H1 (cell line): ENCODE results near the gene SH3PXD2A. TPM values are rescaled to one million over a fixed set of nuclear protein-coding genes. Genes with fewer than 3 reads are reported as not detected.

Source experiments
- CBX5 ChIP-seq: fragments of 300-800, 300-1000 bp; sonication (generic); IDR thresholded peaks from 2 replicates; pipeline ENCODE4 v1.7.1; 2016; ENCODE audit warnings: antibody characterized with exemption, low read length, low read depth
- JUN ChIP-seq: IDR thresholded peaks from 2 replicates; pipeline ENCODE4 v1.6.1; 2011; ENCODE audit warnings: low read depth, mild to moderate bottlenecking, improper control_type of control experiment, low read length
- NANOG ChIP-seq: IDR thresholded peaks from 2 replicates; pipeline ENCODE4 v1.6.1; 2011; ENCODE audit warnings: low read length, low read depth, mild to moderate bottlenecking, inconsistent platforms; ENCODE audit not compliant: insufficient read depth, poor library complexity, severe bottlenecking
- NRF1 ChIP-seq: IDR thresholded peaks from 2 replicates; pipeline ENCODE4 v1.6.1; 2011; ENCODE audit warnings: mild to moderate bottlenecking, low read depth, low read length, improper control_type of control experiment
- SP4 ChIP-seq: IDR thresholded peaks from 2 replicates; pipeline ENCODE4 v1.6.1; 2012; ENCODE audit warnings: low read length, inconsistent platforms
- TCF12 ChIP-seq: IDR thresholded peaks from 2 replicates; pipeline ENCODE4 v1.6.1; 2011; ENCODE audit warnings: low read depth, mild to moderate bottlenecking, low read length
- ZNF274 ChIP-seq: IDR thresholded peaks from 2 replicates; pipeline ENCODE4 v1.7.0; 2012; ENCODE audit warnings: low read length, borderline replicate concordance; ENCODE audit errors: extremely low read depth
- polyA plus RNA-seq, 7 experiments: library from polyadenylated mRNA; depleted of rRNA in 3 of 7; stranded (reverse) in 5 of 7; unstranded in 2 of 7; fragments of >200 nt in 5 of 7; fragments of 200-250 nt in 2 of 7; gene quantifications; 1 replicate in 5 of 7; 2 replicates in 1 of 7; 4 replicates in 1 of 7; pipeline versions ENCODE4 v1.2.1 to v1.2.3, GENCODE V29; 2011 to 2013; ENCODE audit warnings: missing spikeins in 2 of 7, mixed read lengths in 2 of 7
- total RNA-seq: library from RNA; stranded (reverse); fragmentation: NEBNext Ultra II Directional; extraction: Animal tissue kit (Norgen Biotek cat#: 25700); gene quantifications from 2 replicates; pipeline ENCODE4 v1.2.1, GENCODE V29; 2021
- TF ChIP-seq, protein P1 (sequence below): fragments of 300-600 bp; sonication (generic); IDR thresholded peaks from 2 replicates; pipeline ENCODE4 v1.7.1; 2012; ENCODE audit warnings: low read length, moderate library complexity, mild to moderate bottlenecking, inconsistent platforms; ENCODE audit not compliant: insufficient replicate concordance
- TF ChIP-seq, protein P2 (sequence below): IDR thresholded peaks from 2 replicates; pipeline ENCODE4 v1.6.1; 2011; ENCODE audit warnings: low read depth, mild to moderate bottlenecking, low read length; ENCODE audit not compliant: insufficient read depth

Gene SH3PXD2A
- total and polyA plus RNA-seq, 2 of the 8 experiments (the other 6 are each of a cell fraction or from before 2014, with no cell fraction given): 5.4 to 16.3 TPM

DNA sequence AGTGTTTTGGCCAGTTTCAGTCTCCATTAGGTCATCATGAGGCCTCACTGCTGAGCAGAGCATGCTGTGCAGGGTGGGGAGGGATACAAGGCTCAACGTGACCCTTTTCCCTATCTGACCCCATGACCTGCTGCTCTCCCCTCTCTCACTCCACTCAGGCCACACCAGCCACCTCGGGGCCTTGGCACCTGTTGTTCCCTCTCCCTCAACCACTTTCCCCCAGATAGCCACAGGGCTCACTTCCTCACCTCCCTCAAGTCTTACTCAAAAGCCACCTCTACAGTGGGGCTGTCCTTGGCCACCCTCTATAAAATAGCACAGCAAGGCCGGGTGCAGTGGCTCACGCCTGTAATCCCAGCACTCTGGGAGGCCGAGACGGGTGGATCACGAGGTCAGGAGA is 13.9 kb downstream of the SH3PXD2A start (continued):
- TF ChIP-seq, protein P1, sequence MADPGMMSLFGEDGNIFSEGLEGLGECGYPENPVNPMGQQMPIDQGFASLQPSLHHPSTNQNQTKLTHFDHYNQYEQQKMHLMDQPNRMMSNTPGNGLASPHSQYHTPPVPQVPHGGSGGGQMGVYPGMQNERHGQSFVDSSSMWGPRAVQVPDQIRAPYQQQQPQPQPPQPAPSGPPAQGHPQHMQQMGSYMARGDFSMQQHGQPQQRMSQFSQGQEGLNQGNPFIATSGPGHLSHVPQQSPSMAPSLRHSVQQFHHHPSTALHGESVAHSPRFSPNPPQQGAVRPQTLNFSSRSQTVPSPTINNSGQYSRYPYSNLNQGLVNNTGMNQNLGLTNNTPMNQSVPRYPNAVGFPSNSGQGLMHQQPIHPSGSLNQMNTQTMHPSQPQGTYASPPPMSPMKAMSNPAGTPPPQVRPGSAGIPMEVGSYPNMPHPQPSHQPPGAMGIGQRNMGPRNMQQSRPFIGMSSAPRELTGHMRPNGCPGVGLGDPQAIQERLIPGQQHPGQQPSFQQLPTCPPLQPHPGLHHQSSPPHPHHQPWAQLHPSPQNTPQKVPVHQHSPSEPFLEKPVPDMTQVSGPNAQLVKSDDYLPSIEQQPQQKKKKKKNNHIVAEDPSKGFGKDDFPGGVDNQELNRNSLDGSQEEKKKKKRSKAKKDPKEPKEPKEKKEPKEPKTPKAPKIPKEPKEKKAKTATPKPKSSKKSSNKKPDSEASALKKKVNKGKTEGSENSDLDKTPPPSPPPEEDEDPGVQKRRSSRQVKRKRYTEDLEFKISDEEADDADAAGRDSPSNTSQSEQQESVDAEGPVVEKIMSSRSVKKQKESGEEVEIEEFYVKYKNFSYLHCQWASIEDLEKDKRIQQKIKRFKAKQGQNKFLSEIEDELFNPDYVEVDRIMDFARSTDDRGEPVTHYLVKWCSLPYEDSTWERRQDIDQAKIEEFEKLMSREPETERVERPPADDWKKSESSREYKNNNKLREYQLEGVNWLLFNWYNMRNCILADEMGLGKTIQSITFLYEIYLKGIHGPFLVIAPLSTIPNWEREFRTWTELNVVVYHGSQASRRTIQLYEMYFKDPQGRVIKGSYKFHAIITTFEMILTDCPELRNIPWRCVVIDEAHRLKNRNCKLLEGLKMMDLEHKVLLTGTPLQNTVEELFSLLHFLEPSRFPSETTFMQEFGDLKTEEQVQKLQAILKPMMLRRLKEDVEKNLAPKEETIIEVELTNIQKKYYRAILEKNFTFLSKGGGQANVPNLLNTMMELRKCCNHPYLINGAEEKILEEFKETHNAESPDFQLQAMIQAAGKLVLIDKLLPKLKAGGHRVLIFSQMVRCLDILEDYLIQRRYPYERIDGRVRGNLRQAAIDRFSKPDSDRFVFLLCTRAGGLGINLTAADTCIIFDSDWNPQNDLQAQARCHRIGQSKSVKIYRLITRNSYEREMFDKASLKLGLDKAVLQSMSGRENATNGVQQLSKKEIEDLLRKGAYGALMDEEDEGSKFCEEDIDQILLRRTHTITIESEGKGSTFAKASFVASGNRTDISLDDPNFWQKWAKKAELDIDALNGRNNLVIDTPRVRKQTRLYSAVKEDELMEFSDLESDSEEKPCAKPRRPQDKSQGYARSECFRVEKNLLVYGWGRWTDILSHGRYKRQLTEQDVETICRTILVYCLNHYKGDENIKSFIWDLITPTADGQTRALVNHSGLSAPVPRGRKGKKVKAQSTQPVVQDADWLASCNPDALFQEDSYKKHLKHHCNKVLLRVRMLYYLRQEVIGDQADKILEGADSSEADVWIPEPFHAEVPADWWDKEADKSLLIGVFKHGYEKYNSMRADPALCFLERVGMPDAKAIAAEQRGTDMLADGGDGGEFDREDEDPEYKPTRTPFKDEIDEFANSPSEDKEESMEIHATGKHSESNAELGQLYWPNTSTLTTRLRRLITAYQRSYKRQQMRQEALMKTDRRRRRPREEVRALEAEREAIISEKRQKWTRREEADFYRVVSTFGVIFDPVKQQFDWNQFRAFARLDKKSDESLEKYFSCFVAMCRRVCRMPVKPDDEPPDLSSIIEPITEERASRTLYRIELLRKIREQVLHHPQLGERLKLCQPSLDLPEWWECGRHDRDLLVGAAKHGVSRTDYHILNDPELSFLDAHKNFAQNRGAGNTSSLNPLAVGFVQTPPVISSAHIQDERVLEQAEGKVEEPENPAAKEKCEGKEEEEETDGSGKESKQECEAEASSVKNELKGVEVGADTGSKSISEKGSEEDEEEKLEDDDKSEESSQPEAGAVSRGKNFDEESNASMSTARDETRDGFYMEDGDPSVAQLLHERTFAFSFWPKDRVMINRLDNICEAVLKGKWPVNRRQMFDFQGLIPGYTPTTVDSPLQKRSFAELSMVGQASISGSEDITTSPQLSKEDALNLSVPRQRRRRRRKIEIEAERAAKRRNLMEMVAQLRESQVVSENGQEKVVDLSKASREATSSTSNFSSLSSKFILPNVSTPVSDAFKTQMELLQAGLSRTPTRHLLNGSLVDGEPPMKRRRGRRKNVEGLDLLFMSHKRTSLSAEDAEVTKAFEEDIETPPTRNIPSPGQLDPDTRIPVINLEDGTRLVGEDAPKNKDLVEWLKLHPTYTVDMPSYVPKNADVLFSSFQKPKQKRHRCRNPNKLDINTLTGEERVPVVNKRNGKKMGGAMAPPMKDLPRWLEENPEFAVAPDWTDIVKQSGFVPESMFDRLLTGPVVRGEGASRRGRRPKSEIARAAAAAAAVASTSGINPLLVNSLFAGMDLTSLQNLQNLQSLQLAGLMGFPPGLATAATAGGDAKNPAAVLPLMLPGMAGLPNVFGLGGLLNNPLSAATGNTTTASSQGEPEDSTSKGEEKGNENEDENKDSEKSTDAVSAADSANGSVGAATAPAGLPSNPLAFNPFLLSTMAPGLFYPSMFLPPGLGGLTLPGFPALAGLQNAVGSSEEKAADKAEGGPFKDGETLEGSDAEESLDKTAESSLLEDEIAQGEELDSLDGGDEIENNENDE: no peak
- no peak for TF ChIP-seq JUN
- no peak for TF ChIP-seq TCF12
- TF ChIP-seq, protein P2, sequence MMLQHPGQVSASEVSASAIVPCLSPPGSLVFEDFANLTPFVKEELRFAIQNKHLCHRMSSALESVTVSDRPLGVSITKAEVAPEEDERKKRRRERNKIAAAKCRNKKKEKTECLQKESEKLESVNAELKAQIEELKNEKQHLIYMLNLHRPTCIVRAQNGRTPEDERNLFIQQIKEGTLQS: no peak
- no peak for TF ChIP-seq CBX5
- no peak for TF ChIP-seq ZNF274
- no peak for TF ChIP-seq SP4
- TF ChIP-seq NRF1: no peak
- no peak for TF ChIP-seq NANOG
